Adrenal gland (tissue), 5 donors: ENCODE data around the gene LATS1.

Experiments
- POLR2A ChIP-seq, 2 donors: fragments of 450-650 bp; IDR thresholded peaks; one replicate each; pipeline ENCODE4 v1.6.1; 2017; ENCODE audit warnings: antibody characterized with exemption in 2 of 2, mild to moderate bottlenecking in 2 of 2, moderate library complexity in 1 of 2
- TF ChIP-seq, protein P1 (sequence below), 6 experiments: fragments of 450-650 bp in 4 of 6; fragments of 200-600 bp in 2 of 6; sonication (generic) in 1 of 6; IDR thresholded peaks; 1 replicate in 5 of 6; 2 replicates in 1 of 6; pipeline versions ENCODE4 v1.5.1 to v1.8.0; 2016 to 2021; ENCODE audit warnings: antibody characterized with exemption in 6 of 6, mild to moderate bottlenecking in 2 of 6, moderate library complexity in 1 of 6
- donor health status: DM: no; HTN: no; CAD: no.

DNA sequence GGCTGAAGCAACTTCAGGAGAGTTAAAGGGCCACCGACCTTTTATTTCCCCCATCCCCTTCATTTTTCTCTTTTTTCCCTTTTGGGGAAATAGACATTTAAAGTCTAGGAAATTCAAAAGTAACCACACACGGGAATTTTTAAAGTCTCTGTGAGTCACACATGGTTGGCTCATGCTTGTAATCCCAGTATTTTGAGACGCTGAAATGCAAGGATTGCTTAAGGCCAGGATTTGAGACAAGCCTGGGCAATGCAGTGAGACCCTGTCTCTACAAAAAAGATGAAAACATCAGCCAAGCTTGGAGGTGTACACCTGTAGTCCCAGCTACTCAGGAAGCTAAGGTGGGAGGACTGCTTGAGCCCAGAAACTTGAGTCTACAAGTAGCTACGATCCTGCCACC is 103.6 kb downstream of the LATS1 start:
- TF ChIP-seq, protein P1, sequence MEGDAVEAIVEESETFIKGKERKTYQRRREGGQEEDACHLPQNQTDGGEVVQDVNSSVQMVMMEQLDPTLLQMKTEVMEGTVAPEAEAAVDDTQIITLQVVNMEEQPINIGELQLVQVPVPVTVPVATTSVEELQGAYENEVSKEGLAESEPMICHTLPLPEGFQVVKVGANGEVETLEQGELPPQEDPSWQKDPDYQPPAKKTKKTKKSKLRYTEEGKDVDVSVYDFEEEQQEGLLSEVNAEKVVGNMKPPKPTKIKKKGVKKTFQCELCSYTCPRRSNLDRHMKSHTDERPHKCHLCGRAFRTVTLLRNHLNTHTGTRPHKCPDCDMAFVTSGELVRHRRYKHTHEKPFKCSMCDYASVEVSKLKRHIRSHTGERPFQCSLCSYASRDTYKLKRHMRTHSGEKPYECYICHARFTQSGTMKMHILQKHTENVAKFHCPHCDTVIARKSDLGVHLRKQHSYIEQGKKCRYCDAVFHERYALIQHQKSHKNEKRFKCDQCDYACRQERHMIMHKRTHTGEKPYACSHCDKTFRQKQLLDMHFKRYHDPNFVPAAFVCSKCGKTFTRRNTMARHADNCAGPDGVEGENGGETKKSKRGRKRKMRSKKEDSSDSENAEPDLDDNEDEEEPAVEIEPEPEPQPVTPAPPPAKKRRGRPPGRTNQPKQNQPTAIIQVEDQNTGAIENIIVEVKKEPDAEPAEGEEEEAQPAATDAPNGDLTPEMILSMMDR (IDR thresholded peaks at IDR 0.05): no peak
- no peak for TF ChIP-seq POLR2A (IDR thresholded peaks at IDR 0.05)
